ENCODE measurements around the gene TRAPPC3L. TPM values are rescaled to one million over a fixed set of nuclear protein-coding genes. Genes with fewer than 3 reads are reported as not detected.

Gene TRAPPC3L
- total RNA-seq, 3 donors from 2014 or later = 0.80 TPM; not detected in 2

GRCh38 chr6:116463301-116463700 is 82.2 kb downstream of the TRAPPC3L start:
- H3K4me3 ChIP-seq = no peak overlapping the region
- no peaks in the 10 kb centered on the region for H3K9me3 ChIP-seq
- no peak for DNase-seq (ENCODE audit: low spot score in 2 of 2)
- H3K27me3 ChIP-seq = peaks cover 0 to 7% of the 10 kb centered on the region in 2 donors
- no peaks in the 10 kb centered on the region for H3K36me3 ChIP-seq
- H3K27ac ChIP-seq = no peak overlapping the region
- TF ChIP-seq CTCF (IDR thresholded peaks at IDR 0.05) = no peak
- H3K4me1 ChIP-seq = no peaks in the 10 kb centered on the region
- intact Hi-C loops (cut with DNase I; ENCODE audit: low total_unique reads) = no loop called here

GRCh38 chr6:116461932-116462885 is 83.3 kb downstream of the TRAPPC3L start:
- Histone ChIP-seq H3K4me1 (no peaks in the 10 kb centered on the region), H3K9me3 (no peaks in the 10 kb centered on the region), H3K27ac (no peak overlapping the region), H3K4me3 (peak overlapping the region; percentile 33 to 72 (median 53)), H3K27me3 (peaks cover 0 to 7% of the 10 kb centered on the region in 2 donors), H3K36me3 (no peaks in the 10 kb centered on the region)
- TF ChIP-seq POLR2A (IDR thresholded peaks at IDR 0.05) = no peak
- peak in 1 of 3 donors; percentile 25 for TF ChIP-seq POLR2AphosphoS5 (IDR thresholded peaks at IDR 0.05)
- intact Hi-C loops (cut with DNase I; ENCODE audit: low total_unique reads) = no loop called here
- no peak for DNase-seq (ENCODE audit: low spot score in 2 of 2)

- no peaks in the 10 kb centered on the region for H3K36me3 ChIP-seq
- intact Hi-C loops (cut with DNase I; ENCODE audit: low total_unique reads) = no loop called here
- H3K27me3 ChIP-seq = peaks cover 0 to 7% of the 10 kb centered on the region in 2 donors
- H3K4me3 ChIP-seq = peak within 1 kb of the TSS; percentile 33 to 72 (median 53)
- no peak within 1 kb of the TSS for H3K27ac ChIP-seq
- TF ChIP-seq CTCF (IDR thresholded peaks at IDR 0.05) (no peak), POLR2AphosphoS5 (IDR thresholded peaks at IDR 0.05) (no peak), POLR2A (IDR thresholded peaks at IDR 0.05) (no peak)
- DNase-seq (ENCODE audit: low spot score in 2 of 2) = no peak
- H3K9me3 ChIP-seq = no peaks in the 10 kb centered on the region
- no peaks in the 10 kb centered on the region for H3K4me1 ChIP-seq
Measured at GRCh38 chr6:116461331-116461931, 84.1 kb downstream of the TRAPPC3L start, which contains the start of gene CALHM6. Gene CALHM6, plus strand, starts transcription at chr6:116461375. Its CDS starts 555 bp downstream, at chr6:116461930.

- intact Hi-C loops (cut with DNase I; ENCODE audit: low total_unique reads) = no loop called here
Measured at GRCh38 chr6:116459927-116460326, 85.6 kb downstream of the TRAPPC3L start.

GRCh38 chr6:116458264-116458663 is 87.2 kb downstream of the TRAPPC3L start:
- Histone ChIP-seq H3K27me3 (peaks cover 0 to 7% of the 10 kb centered on the region in 2 donors), H3K36me3 (no peaks in the 10 kb centered on the region), H3K27ac (no peak overlapping the region), H3K9me3 (no peaks in the 10 kb centered on the region), H3K4me1 (no peaks in the 10 kb centered on the region), H3K4me3 (no peak overlapping the region)
- intact Hi-C loops (cut with DNase I; ENCODE audit: low total_unique reads) = no loop called here
- DNase-seq (ENCODE audit: low spot score in 2 of 2) = no peak
- TF ChIP-seq POLR2A (IDR thresholded peaks at IDR 0.05) (no peak), POLR2AphosphoS5 (IDR thresholded peaks at IDR 0.05) (no peak), CTCF (IDR thresholded peaks at IDR 0.05) (no peak)

More at GRCh38 chr6:116459927-116460326, 85.6 kb downstream of the TRAPPC3L start:
- peaks cover 0 to 7% of the 10 kb centered on the region in 2 donors for H3K27me3 ChIP-seq
- no peak for TF ChIP-seq POLR2AphosphoS5 (IDR thresholded peaks at IDR 0.05)
- no peak for TF ChIP-seq CTCF (IDR thresholded peaks at IDR 0.05)
- no peak for TF ChIP-seq POLR2A (IDR thresholded peaks at IDR 0.05)
- H3K4me1 ChIP-seq = no peaks in the 10 kb centered on the region
- H3K36me3 ChIP-seq = no peaks in the 10 kb centered on the region
- H3K9me3 ChIP-seq = no peaks in the 10 kb centered on the region
- no peak for DNase-seq (ENCODE audit: low spot score in 2 of 2)
- H3K4me3 ChIP-seq = no peak overlapping the region
- H3K27ac ChIP-seq = no peak overlapping the region

Data from breast epithelium (tissue), 4 donors.